ENCODE results near the gene RAB29.

DNA sequence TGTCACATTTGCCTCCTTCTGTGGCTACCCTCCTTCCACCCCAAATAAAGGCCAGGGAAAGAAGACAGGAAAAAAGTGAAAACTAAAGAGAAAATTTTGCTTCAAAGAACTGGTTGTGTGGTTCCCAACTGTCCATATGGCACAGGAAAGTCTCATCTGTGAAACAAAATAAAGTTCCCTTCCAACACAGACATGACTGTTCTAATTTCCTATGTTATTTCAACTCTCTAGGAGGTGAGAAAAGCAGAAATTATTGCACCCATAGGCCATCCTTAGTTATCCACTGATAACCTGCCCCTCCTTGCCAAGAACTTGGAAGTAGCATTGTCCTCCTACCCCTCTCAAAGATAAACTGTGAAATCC, 8.1 kb upstream of the RAB29 start:
- TF ChIP-seq CTCF (conservative IDR thresholded peaks at IDR 0.05; ENCODE audit: low read depth, low read length) (no peak), EZH2 (IDR thresholded peaks at IDR 0.05; ENCODE audit: borderline replicate concordance, low read depth, low read length, poor library complexity, severe bottlenecking) (no peak)

Measured in A673 (cell line).